Measurements from ENCODE around the gene ALPP. TPM values are rescaled to one million over a fixed set of nuclear protein-coding genes. Genes with fewer than 3 reads are reported as not detected.
"Not testable (repeated sequence)": the region's sequence is repeated elsewhere in the genome, so short reads cannot be mapped to it uniquely, and the experiment has no call there.

The ALPP gene
- total RNA-seq, 1 donor from 2014 or later, result 6.0 TPM

GRCh38 chr2:232369126-232369951 lies 9.2 kb upstream of the ALPP start:
- TF ChIP-seq CTCF (IDR thresholded peaks at IDR 0.05), result no peak
- ATAC-seq (no peak), DNase-seq (peak; percentile 29)
- Histone ChIP-seq H3K9me3 (no peaks in the 10 kb centered on the region), H3K27me3 (ENCODE audit: low read depth) (no peaks in the 10 kb centered on the region), H3K36me3 (no peaks in the 10 kb centered on the region), H3K4me3 (no peak overlapping the region), H3K4me1 (peaks cover 1% of the 10 kb centered on the region), H3K27ac (no peak overlapping the region)
- intact Hi-C loops (cut with DNase I), result no loop called here

GRCh38 chr2:232370007-232370406 lies 8.5 kb upstream of the ALPP start:
- H3K9me3 ChIP-seq; intact Hi-C loops (cut with DNase I); H3K4me3 ChIP-seq; ATAC-seq; H3K4me1 ChIP-seq; H3K27ac ChIP-seq; H3K27me3 ChIP-seq (ENCODE audit: low read depth); H3K36me3 ChIP-seq: not testable (repeated sequence)
- DNase-seq, result peak; percentile 14

- H3K4me1 ChIP-seq, result no peaks in the 10 kb centered on the region
- ATAC-seq, result no peak
- DNase-seq, result peak; percentile 12
These were observed 6.0 kb upstream of the ALPP start for GRCh38 chr2:232372231-232373208.

GRCh38 chr2:232374356-232374755 lies 4.2 kb upstream of the ALPP start:
- no peaks in the 10 kb centered on the region for H3K4me1 ChIP-seq
- DNase-seq, result no peak
- H3K4me3 ChIP-seq, result no peak overlapping the region
- H3K27ac ChIP-seq, result no peak overlapping the region
- intact Hi-C loops (cut with DNase I), result no loop called here
- no peaks in the 10 kb centered on the region for H3K36me3 ChIP-seq
- no peak for ATAC-seq
- no peak for TF ChIP-seq CTCF (IDR thresholded peaks at IDR 0.05)
- H3K9me3 ChIP-seq, result no peaks in the 10 kb centered on the region
- no peaks in the 10 kb centered on the region for H3K27me3 ChIP-seq (ENCODE audit: low read depth)

More at GRCh38 chr2:232372231-232373208, 6.0 kb upstream of the ALPP start:
- Histone ChIP-seq H3K9me3 (no peaks in the 10 kb centered on the region), H3K27me3 (ENCODE audit: low read depth) (no peaks in the 10 kb centered on the region), H3K36me3 (no peaks in the 10 kb centered on the region), H3K4me3 (no peak overlapping the region), H3K27ac (no peak overlapping the region)
- intact Hi-C loops (cut with DNase I), result no loop called here
- no peak for TF ChIP-seq CTCF (IDR thresholded peaks at IDR 0.05)

GRCh38 chr2:232375164-232375563 lies 3.4 kb upstream of the ALPP start:
- Histone ChIP-seq H3K4me3 (no peak overlapping the region), H3K9me3 (no peaks in the 10 kb centered on the region), H3K27ac (no peak overlapping the region), H3K4me1 (no peaks in the 10 kb centered on the region), H3K27me3 (ENCODE audit: low read depth) (no peaks in the 10 kb centered on the region), H3K36me3 (no peaks in the 10 kb centered on the region)
- DNase-seq (peak; percentile 1), ATAC-seq (no peak)
- intact Hi-C loops (cut with DNase I), result no loop called here
- TF ChIP-seq CTCF (IDR thresholded peaks at IDR 0.05), result no peak
